Measurements from ENCODE around the gene POLR3B. TPM values are rescaled to one million over a fixed set of nuclear protein-coding genes. Genes with fewer than 3 reads are reported as not detected.

POLR3B gene
- polyA plus RNA-seq, 3 donors: 1.7 to 2.6 (median 2.0) TPM

DNA sequence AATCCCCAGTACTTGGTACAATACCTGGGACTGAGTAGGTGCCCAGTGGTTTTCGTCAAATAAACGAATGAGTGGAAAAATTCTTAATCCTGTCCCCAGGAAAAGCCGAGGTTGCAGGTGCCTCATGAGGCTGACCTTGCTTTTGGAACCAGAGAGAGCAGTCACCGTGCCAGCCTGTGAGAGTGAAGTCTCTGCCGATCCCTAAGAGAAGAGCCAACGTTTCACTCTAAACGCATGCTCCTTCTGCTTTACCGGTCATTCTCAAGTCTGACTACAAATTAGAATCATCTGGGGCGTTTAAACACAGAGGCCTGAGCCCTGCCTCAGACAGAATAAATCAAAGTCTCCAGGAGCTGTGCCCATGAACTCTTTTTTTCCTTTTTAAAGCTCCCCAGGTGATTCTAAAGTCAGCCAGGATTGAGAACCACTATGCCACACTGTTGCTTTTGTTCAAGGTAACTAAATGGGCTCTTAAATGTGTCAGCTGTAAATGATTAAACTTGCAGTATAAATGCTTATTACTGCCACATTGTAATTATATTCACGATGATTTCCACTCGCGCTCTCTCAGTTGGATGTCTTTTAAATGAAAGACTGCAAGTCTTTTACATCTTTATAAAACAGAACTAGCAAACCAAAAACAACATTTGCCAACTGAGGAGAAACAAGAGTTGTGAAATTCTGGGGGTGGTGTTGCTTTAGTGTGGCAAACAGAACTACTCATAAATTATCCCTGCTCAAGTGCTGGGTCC, 28.1 kb upstream of the POLR3B start:
- peaks cover 58 to 62% of the 10 kb centered on the region in 2 donors for H3K36me3 Mint-ChIP-seq
- Histone ChIP-seq H3K4me3 (replicated peaks in 1 of 3; ENCODE audit: low read depth in 2 of 3, low read length in 3 of 3) (peak overlapping the region in 1 of 3 experiments; percentile 28), H3K36me3 (replicated peaks in 1 of 2; ENCODE audit: control insufficient read depth in 1 of 2, insufficient read depth in 2 of 2, low read length in 2 of 2) (peaks cover 22 to 37% of the 10 kb centered on the region in 2 donors), H3K4me1 (ENCODE audit: control insufficient read depth in 1 of 2, insufficient read depth in 2 of 2, low read length in 2 of 2) (peaks cover 49 to 55% of the 10 kb centered on the region in 2 donors), H3K9ac (ENCODE audit: insufficient read depth, low read length, poor library complexity, severe bottlenecking) (no peak overlapping the region), H3K27ac (ENCODE audit: low read depth in 1 of 2, low read length in 2 of 2) (peak overlapping the region in 1 of 2 donors; percentile 75), H3K4me2 (replicated peaks; ENCODE audit: extremely low read depth, low read length, poor library complexity, severe bottlenecking) (peak overlapping the region; percentile 24), H3K27me3 (ENCODE audit: control insufficient read depth in 2 of 2, insufficient read depth in 2 of 2, low read length in 2 of 2) (no peaks in the 10 kb centered on the region), H3K79me2 (ENCODE audit: insufficient read depth, low read length) (no peaks in the 10 kb centered on the region), H2AFZ (ENCODE audit: insufficient read depth, low read depth, low read length, poor library complexity, severe bottlenecking) (no peak overlapping the region), H4K20me1 (ENCODE audit: insufficient read depth, low read length) (no peaks in the 10 kb centered on the region), H3K9me3 (replicated peaks in 1 of 2; ENCODE audit: control insufficient read depth in 1 of 2, insufficient read depth in 1 of 2, low read length in 2 of 2) (no peaks in the 10 kb centered on the region)
- peaks cover 55% of the 10 kb centered on the region for H3K4me1 Mint-ChIP-seq
- H3K9me3 Mint-ChIP-seq: no peaks in the 10 kb centered on the region
- peak overlapping the region in 5 of 7 donors; percentile 18 to 63 (median 38) for H3K27ac Mint-ChIP-seq
- TF ChIP-seq, protein P1, sequence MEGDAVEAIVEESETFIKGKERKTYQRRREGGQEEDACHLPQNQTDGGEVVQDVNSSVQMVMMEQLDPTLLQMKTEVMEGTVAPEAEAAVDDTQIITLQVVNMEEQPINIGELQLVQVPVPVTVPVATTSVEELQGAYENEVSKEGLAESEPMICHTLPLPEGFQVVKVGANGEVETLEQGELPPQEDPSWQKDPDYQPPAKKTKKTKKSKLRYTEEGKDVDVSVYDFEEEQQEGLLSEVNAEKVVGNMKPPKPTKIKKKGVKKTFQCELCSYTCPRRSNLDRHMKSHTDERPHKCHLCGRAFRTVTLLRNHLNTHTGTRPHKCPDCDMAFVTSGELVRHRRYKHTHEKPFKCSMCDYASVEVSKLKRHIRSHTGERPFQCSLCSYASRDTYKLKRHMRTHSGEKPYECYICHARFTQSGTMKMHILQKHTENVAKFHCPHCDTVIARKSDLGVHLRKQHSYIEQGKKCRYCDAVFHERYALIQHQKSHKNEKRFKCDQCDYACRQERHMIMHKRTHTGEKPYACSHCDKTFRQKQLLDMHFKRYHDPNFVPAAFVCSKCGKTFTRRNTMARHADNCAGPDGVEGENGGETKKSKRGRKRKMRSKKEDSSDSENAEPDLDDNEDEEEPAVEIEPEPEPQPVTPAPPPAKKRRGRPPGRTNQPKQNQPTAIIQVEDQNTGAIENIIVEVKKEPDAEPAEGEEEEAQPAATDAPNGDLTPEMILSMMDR (IDR thresholded peaks at IDR 0.05): no peak
- H3K4me3 Mint-ChIP-seq: no peak overlapping the region
- H3K27me3 Mint-ChIP-seq (ENCODE audit: low read depth in 3 of 3): peaks cover 0 to 2% (median 2%) of the 10 kb centered on the region in 3 donors
- no peak for DNase-seq
- intact Hi-C loops (cut with micrococcal nuclease): no loop called here
- 95% methylated on average over 8 of the region's 12 CpGs for WGBS (ENCODE audit: insufficient coverage)

DNA sequence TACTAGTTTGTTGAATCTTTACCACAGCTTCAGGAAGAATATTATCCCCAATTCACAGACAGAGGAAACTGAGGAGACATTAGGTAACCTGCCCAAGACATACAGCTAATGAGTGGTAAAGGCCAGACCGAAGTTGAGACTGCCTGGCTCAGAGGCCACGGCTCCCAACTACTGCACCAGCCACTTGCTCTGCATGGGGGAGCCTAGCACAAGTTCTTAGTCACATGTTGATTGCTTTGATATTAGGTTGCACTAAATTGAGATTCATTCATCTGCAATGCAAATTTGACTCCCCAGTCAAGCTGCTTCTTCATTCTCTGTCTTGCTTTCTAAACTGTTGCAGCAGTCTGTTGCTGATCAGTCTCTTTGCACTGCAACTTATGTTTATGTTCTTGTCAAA, 25.9 kb upstream of the POLR3B start:
- H3K27me3 ChIP-seq (ENCODE audit: control insufficient read depth in 2 of 2, insufficient read depth in 2 of 2, low read length in 2 of 2): no peaks in the 10 kb centered on the region
- H3K27ac ChIP-seq (ENCODE audit: low read depth in 1 of 2, low read length in 2 of 2): no peak overlapping the region
- no peak overlapping the region for H3K4me3 ChIP-seq (replicated peaks in 1 of 3; ENCODE audit: low read depth in 2 of 3, low read length in 3 of 3)
- Mint-ChIP-seq H3K4me1 (peaks cover 72% of the 10 kb centered on the region), H3K4me3 (no peak overlapping the region), H3K9me3 (no peaks in the 10 kb centered on the region), H3K27me3 (ENCODE audit: low read depth in 3 of 3) (peaks cover 0 to 2% (median 2%) of the 10 kb centered on the region in 3 donors), H3K27ac (no peak overlapping the region), H3K36me3 (peaks cover 47 to 48% of the 10 kb centered on the region in 2 donors)
- no peak overlapping the region for H2AFZ ChIP-seq (ENCODE audit: insufficient read depth, low read depth, low read length, poor library complexity, severe bottlenecking)
- H3K4me2 ChIP-seq (replicated peaks; ENCODE audit: extremely low read depth, low read length, poor library complexity, severe bottlenecking): no peak overlapping the region
- H3K36me3 ChIP-seq (replicated peaks in 1 of 2; ENCODE audit: control insufficient read depth in 1 of 2, insufficient read depth in 2 of 2, low read length in 2 of 2): peaks cover 2 to 15% of the 10 kb centered on the region in 2 donors
- intact Hi-C loops (cut with micrococcal nuclease): loop anchor here in 1 of 2 donors (10.0 kb wide), 1 partner anchor 107 kb away; no protein-coding TSS in a partner anchor
- H3K9ac ChIP-seq (ENCODE audit: insufficient read depth, low read length, poor library complexity, severe bottlenecking): no peak overlapping the region
- no peaks in the 10 kb centered on the region for H3K9me3 ChIP-seq (replicated peaks in 1 of 2; ENCODE audit: control insufficient read depth in 1 of 2, insufficient read depth in 1 of 2, low read length in 2 of 2)
- 100% methylated on average over 1 of the region's 2 CpGs for WGBS (ENCODE audit: insufficient coverage)
- no peaks in the 10 kb centered on the region for H3K79me2 ChIP-seq (ENCODE audit: insufficient read depth, low read length)
- TF ChIP-seq, protein P1 (IDR thresholded peaks at IDR 0.05): no peak
- H3K4me1 ChIP-seq (ENCODE audit: control insufficient read depth in 1 of 2, insufficient read depth in 2 of 2, low read length in 2 of 2): peaks cover 64 to 73% of the 10 kb centered on the region in 2 donors
- DNase-seq: no peak
- no peaks in the 10 kb centered on the region for H4K20me1 ChIP-seq (ENCODE audit: insufficient read depth, low read length)

All from CD14-positive monocyte (primary cell).